OCI-LY3 (cell line): Measurements from ENCODE around the gene WNT9A.

Experiments
- H2AFZ ChIP-seq: fragments of 200-600, 300-600 bp; shearing (Covaris generic); 2 replicates; pipeline ENCODE4 v1.6.0; 2014; ENCODE audit warnings: antibody characterized with exemption, low read depth, low read length
- H3K27ac ChIP-seq: fragments of 200-600, 300-600 bp; sonication (generic); 2 replicates; pipeline ENCODE4 v1.5.1; 2014; ENCODE audit warnings: mild to moderate bottlenecking, low read length, moderate library complexity, mixed read lengths
- H3K27me3 ChIP-seq: fragments of 200-600, 300-600 bp; sonication (generic); 2 replicates; pipeline ENCODE4 v1.6.1; 2014; ENCODE audit warnings: low read depth, low read length, mixed read lengths
- H3K36me3 ChIP-seq: fragments of 200-600, 300-600 bp; sonication (generic); replicated peaks from 2 replicates; pipeline ENCODE3; 2014; ENCODE audit warnings: low read depth, low read length, mixed read lengths
- H3K4me1 ChIP-seq: fragments of 300-600, 200-600 bp; sonication (generic); 2 replicates; pipeline ENCODE4 v1.6.1; 2014; ENCODE audit warnings: low read length, mixed read lengths
- H3K4me2 ChIP-seq: fragments of 200-600, 300-600 bp; sonication (generic); 2 replicates; pipeline ENCODE4 v1.6.1; 2014; ENCODE audit warnings: low read length, mixed read lengths
- H3K4me3 ChIP-seq: fragments of 300-600, 200-600 bp; sonication (generic); 2 replicates; pipeline ENCODE4 v1.5.1; 2014; ENCODE audit warnings: antibody characterized with exemption, mild to moderate bottlenecking, low read length, moderate library complexity
- H3K79me2 ChIP-seq: fragments of 300-600, 200-600 bp; shearing (Covaris generic); 2 replicates; pipeline ENCODE4 v1.6.1; 2014; ENCODE audit warnings: mild to moderate bottlenecking, low read length, mixed read lengths
- H3K9ac ChIP-seq: fragments of 300-600, 200-600 bp; shearing (Covaris generic); 2 replicates; pipeline ENCODE4 v1.6.0; 2014; ENCODE audit warnings: mild to moderate bottlenecking, low read length, moderate library complexity
- H3K9me3 ChIP-seq: fragments of 200-600, 300-600 bp; shearing (Covaris generic); 2 replicates; pipeline ENCODE4 v1.6.1; 2014; ENCODE audit warnings: low read length, mixed read lengths; ENCODE audit not compliant: insufficient read depth
- H4K20me1 ChIP-seq: fragments of 200-600, 300-600 bp; sonication (generic); 2 replicates; pipeline ENCODE4 v1.6.1; 2016; ENCODE audit warnings: low read length, mixed read lengths; ENCODE audit not compliant: insufficient read depth
- EZH2phosphoT487 ChIP-seq: fragments of 200-600 bp; shearing (Covaris generic); IDR thresholded peaks from 2 replicates; pipeline ENCODE4 v1.6.1; 2018; ENCODE audit warnings: antibody characterized with exemption, mixed run types, low read depth
- TF ChIP-seq, protein P1 (sequence below): fragments of 200-600, 300-600 bp; sonication (generic); IDR thresholded peaks from 2 replicates; pipeline ENCODE4 v1.5.1; 2014; ENCODE audit warnings: antibody characterized with exemption, low read length, low read depth

WNT9A gene

DNA sequence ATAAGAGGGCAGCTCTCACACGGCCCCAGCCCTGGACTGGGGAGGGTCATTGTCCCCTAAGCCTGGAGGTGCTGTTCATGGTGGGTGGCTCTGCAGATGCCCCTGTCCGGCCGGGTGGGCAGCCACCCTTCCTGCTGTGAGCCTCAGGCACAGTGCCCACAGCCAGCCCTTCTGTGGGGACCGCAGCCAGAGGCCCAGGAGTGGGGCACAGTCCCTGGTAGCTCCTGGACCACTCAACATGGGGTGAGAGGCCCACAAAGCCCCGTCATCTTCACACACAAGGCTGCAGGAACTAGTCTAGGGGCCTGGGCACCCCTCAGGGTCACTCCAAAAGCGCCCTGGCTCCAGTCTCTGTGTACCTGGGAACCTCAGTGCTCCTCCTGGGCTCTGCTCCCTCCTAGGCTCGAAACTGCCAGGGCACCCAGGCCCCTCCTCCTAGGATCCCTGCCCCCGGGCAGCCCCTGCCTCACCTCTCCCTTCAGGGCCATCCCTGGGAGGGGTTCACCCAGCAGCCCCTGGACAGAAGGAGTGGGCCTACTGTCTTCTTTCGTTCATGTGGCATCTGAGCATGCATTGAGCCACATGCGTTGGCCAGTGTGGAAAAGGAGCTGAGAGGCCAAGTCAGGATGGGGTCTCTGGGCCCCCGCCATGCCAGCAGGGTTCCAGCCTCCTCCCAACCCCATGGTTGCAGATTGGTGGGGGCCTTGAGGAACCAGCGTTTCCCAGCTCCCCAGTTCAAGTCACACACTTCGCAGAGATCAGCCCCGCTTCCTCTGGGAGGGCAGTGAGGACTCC lies 43.0 kb downstream of the WNT9A start:
- Histone ChIP-seq H3K27me3 (peaks cover 4% of the 10 kb centered on the region; the same call in 1 of the 2 replicates), H2AFZ (no peak overlapping the region), H3K36me3 (no peaks in the 10 kb centered on the region), H3K79me2 (no peaks in the 10 kb centered on the region), H3K4me3 (no peak overlapping the region), H3K4me2 (no peak overlapping the region), H3K27ac (no peak overlapping the region), H4K20me1 (no peaks in the 10 kb centered on the region), H3K9me3 (no peaks in the 10 kb centered on the region), H3K9ac (no peak overlapping the region), H3K4me1 (no peaks in the 10 kb centered on the region)
- TF ChIP-seq EZH2phosphoT487 = no peak
- TF ChIP-seq, protein P1, sequence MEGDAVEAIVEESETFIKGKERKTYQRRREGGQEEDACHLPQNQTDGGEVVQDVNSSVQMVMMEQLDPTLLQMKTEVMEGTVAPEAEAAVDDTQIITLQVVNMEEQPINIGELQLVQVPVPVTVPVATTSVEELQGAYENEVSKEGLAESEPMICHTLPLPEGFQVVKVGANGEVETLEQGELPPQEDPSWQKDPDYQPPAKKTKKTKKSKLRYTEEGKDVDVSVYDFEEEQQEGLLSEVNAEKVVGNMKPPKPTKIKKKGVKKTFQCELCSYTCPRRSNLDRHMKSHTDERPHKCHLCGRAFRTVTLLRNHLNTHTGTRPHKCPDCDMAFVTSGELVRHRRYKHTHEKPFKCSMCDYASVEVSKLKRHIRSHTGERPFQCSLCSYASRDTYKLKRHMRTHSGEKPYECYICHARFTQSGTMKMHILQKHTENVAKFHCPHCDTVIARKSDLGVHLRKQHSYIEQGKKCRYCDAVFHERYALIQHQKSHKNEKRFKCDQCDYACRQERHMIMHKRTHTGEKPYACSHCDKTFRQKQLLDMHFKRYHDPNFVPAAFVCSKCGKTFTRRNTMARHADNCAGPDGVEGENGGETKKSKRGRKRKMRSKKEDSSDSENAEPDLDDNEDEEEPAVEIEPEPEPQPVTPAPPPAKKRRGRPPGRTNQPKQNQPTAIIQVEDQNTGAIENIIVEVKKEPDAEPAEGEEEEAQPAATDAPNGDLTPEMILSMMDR = no peak

DNA sequence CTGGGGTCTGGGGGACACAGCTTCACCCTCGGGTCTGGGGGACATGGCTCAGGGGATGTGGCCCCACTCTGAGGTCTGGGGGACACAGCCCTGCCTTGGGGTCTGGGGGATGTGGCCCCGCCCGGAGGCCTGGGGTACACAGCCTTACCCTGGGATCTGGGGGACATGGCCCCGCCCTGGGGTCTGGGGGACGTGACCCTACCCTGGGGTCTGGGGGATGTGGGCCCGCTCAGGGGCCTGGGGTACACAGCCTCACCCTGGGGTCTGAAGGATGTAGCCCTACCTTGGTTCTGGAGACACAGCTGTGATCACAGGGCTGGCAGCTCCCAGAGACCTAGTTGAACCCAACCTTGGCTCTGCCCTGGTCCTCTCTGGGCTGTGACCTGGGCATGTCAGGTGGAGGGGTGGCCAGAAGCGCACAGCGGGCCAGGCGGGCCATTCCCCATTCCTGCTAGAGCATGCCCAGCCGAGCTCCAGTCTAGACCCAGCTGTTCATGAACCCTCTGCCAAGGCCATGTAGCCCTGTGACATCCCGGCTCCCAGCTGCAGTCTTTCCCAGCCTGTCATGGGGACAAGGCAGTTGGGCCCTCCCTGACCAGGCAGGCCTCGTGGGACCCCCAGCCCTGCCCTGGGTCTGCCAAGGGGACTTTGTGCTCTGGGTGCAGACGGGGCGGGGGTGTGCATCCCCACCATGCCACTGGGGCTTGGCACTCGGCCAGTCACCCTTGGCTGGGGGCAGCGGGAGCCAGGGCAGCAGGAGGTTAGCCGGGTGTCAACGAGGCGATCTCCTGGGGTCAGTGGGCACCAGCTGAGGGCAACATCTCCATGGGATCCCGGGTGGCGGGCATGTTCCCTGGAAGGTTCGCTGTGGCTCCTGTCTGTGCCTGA lies 43.9 kb downstream of the WNT9A start:
- H3K79me2 ChIP-seq = no peaks in the 10 kb centered on the region
- no peaks in the 10 kb centered on the region for H3K36me3 ChIP-seq
- H3K9ac ChIP-seq = no peak overlapping the region
- no peaks in the 10 kb centered on the region for H4K20me1 ChIP-seq
- H3K27me3 ChIP-seq = peaks cover 4% of the 10 kb centered on the region; the same call in 1 of the 2 replicates
- TF ChIP-seq EZH2phosphoT487 = no peak
- TF ChIP-seq, protein P1 = no peak
- no peak overlapping the region for H3K27ac ChIP-seq
- H3K4me1 ChIP-seq = peaks cover 5% of the 10 kb centered on the region; the same call in 1 of the 2 replicates
- H3K4me2 ChIP-seq = no peak overlapping the region
- H3K9me3 ChIP-seq = no peaks in the 10 kb centered on the region
- H2AFZ ChIP-seq = no peak overlapping the region
- no peak overlapping the region for H3K4me3 ChIP-seq

DNA sequence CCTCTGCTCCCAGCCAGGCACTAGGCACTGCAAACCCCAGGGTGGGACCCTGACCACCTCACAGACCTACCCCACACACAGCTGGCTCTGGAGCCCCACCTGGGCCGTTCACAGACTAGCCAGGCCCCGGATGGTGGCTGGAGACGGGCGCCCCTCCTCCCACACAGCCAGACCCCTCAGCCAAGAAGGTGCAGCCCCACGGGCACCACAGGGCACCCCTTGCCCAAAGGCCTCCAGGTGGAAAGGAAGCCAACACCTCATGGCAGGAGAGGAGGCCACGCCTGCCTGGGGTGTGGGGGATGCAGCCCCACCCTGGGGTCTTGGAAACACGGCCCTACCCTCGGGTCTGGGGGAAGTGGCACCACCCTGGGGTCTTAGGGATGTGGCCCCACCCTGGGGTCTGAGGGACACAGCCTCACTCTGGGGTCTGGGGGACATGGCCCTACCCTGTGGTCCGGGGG lies 44.6 kb downstream of the WNT9A start:
- Histone ChIP-seq H3K79me2 (no peaks in the 10 kb centered on the region), H3K4me3 (no peak overlapping the region), H3K27me3 (no peaks in the 10 kb centered on the region), H3K27ac (no peak overlapping the region), H3K9ac (no peak overlapping the region), H4K20me1 (no peaks in the 10 kb centered on the region), H2AFZ (no peak overlapping the region), H3K4me2 (no peak overlapping the region), H3K4me1 (peaks cover 5% of the 10 kb centered on the region; the same call in 1 of the 2 replicates), H3K9me3 (no peaks in the 10 kb centered on the region), H3K36me3 (no peaks in the 10 kb centered on the region)
- no peak for TF ChIP-seq EZH2phosphoT487
- TF ChIP-seq, protein P1 = no peak

DNA sequence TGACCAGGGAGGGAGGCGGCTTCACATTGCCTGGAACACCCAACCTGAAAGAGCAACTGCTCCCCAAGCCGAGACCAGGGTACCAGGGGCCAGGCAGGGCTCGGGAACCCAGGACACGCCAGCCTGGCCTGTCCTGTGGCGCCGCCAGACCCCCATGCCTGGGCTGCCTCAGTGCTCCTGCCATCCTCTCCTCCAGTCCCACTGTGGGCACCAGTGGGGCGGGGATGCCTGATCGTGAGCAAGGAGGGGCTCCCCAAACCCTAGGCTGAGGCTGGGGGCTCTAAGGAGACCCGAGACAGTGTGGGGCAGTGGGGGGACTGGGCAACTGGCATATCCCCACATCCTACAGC lies 45.1 kb downstream of the WNT9A start:
- H3K4me3 ChIP-seq = no peak overlapping the region
- no peaks in the 10 kb centered on the region for H3K27me3 ChIP-seq
- H2AFZ ChIP-seq = no peak overlapping the region
- H4K20me1 ChIP-seq = no peaks in the 10 kb centered on the region
- H3K27ac ChIP-seq = no peak overlapping the region
- TF ChIP-seq, protein P1 = no peak
- TF ChIP-seq EZH2phosphoT487 = no peak
- H3K4me1 ChIP-seq = peaks cover 5% of the 10 kb centered on the region; the same call in 1 of the 2 replicates
- H3K9ac ChIP-seq = no peak overlapping the region
- H3K79me2 ChIP-seq = no peaks in the 10 kb centered on the region
- no peak overlapping the region for H3K4me2 ChIP-seq
- no peaks in the 10 kb centered on the region for H3K36me3 ChIP-seq
- H3K9me3 ChIP-seq = no peaks in the 10 kb centered on the region
